GM03348 (cell line): ENCODE data around the gene COMT.
A peak's percentile ranks its signal among the peaks of the same experiment; 100 is the strongest.

Source experiments
- DNase-seq: peaks from one replicate; pipeline ENCODE4 v3.0.0; 2012; ENCODE audit warnings: low spot score

The COMT gene

GRCh38 chr22:19983741-19984140 lies 42.2 kb downstream of the COMT start:
- DNase-seq, result no peak

DNA sequence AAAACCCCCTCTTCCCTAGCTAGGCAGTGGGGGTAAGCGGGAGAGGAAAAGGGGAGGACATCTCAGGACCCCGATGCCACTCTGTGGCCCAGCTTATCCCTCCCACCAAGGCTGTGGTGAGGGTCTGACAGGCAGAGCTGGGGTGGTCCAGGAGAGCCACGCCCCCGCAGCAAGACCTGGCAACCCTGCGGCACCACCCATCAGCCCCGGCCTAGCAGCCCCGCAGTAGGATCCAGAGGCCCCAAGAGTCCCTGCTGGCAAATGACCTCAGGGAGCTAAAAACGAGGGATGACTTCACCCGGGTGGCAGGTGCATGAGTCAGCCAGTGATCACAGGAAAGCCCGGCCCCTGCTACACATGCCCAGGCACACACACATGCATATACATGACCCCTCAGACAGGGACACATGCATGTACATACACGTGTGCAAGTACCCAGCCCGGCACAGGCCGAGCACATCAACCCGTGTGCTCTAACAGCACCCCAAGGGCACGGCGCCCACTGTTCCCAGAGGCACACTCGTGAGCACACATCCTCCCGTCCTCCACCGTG lies 42.7 kb downstream of the COMT start:
- DNase-seq, result peak; percentile 80

GRCh38 chr22:19984851-19985811 lies 43.6 kb downstream of the COMT start:
- DNase-seq, result no peak

- no peak for DNase-seq
Measured at GRCh38 chr22:19986011-19986409, 44.4 kb downstream of the COMT start.

GRCh38 chr22:19986410-19987341 lies 45.1 kb downstream of the COMT start:
- peak; percentile 98 for DNase-seq

DNA sequence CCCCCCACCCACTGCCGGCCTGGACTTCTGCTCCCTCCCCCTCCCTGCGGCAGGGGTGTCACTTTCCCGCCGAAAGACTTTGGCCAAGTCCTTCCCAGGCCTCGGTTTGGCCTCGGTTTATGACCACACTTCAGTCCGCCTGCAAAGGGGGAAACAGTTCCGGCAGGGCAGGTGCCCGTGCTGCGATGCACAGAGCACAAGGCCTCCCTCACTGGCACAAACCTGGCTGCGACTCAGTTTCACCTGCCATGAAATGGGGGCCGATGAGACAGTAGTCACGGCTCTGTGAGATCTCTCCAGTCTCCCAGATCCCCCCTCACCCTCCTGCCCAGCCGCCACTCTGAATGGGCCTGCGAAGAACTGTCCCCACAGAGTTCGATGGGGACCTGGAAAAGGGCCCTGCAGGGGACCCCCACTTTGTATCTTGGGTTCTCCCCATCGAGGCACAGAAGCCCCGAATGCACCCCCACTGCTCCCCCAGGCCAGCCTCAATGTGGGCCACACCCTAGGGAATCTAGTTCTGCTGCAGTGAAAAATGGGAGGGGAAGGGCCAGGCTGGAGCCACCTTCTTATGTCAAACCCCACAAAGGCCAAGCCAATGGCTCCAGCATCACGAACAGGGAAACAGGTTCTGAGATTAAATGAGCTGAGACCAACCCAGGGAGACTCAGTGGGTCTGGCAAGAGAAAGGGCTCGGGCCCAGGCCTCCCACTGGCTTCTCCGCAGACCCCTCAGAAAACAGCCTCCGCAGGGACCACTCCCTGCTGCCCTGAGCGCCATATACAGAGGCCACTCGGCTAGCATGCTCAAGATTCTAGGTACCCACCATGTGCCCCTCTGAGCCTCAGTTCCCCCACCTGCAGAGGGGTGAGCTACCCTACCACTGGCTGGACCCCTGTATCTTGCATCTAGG lies 46.1 kb downstream of the COMT start:
- no peak for DNase-seq

DNA sequence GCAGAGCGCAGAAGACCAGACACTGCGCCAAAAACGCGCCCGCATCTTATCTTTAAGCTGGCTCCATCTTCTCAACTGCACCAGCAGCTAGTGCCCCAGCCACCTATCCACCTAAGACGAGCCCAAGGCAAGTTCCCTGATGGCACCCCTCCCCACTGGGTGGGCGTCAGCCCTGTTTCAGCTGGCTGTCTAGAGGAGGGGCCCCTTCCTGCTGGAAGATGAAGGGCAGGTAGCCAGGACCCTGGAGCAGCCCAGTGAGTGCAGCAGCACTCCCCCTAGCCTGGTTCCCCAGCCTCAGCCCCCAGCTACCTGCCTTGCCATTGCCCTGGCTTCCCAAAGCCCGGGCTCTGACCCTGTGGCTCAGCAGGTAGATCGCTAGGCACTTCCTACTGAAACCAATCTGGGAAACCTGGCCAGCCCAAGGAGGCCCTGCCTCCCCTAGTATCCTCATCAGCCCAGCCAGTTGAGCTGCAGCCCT lies 46.8 kb downstream of the COMT start:
- no peak for DNase-seq

DNA sequence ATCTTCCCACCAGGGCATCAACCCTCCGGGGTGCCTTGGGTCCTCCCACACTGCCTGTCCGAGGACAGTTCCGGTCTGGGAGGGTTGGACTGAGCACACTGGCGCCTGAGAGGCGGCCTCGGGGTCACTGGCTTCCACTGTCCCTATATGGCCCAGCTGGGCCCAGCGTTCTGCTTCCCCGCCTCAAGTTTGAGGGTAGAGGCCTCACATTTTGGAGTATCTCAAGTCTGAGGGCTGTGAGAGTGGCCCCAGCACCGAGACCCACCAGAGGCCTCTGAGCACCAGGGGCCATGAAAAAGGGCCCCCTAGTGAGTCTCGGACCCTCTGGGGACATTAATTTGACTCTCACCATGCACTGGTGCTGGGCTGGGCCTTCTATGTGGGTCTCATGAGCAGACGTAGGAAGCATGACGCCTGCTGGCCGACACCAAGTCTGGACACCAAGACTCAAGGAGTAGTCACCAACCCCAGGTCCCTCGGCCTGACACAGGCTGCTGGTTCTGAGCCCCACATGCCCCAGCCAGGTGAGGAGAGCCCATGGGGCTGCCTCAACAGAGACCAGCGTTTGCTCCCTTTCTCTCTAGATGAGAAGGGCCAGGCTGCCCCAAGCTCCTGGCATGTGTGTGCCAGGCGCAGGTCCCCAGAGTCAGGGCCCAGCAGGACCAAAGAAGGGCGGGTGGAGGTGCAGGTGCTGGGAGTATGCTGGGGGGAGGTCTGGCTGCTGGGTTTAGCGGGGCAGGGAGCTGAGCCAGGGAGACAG lies 47.6 kb downstream of the COMT start:
- DNase-seq, result no peak

DNA sequence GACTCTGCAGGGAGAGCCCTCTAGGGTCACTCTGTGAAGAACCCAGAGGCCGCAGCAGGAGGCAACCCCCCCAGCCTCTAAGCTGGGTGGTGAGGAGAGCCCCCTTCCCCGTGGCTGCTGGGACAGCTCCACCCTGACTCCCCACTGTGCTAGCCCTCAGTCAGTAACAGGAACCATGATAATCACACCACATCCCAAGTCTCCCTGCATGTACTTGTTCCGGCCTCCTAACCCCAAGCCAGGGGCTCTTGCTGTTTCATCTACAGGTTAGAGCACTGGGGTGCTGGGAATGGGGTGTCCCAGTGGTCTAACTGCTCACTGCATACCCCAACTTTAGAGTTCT lies 48.1 kb downstream of the COMT start:
- DNase-seq, result no peak

DNA sequence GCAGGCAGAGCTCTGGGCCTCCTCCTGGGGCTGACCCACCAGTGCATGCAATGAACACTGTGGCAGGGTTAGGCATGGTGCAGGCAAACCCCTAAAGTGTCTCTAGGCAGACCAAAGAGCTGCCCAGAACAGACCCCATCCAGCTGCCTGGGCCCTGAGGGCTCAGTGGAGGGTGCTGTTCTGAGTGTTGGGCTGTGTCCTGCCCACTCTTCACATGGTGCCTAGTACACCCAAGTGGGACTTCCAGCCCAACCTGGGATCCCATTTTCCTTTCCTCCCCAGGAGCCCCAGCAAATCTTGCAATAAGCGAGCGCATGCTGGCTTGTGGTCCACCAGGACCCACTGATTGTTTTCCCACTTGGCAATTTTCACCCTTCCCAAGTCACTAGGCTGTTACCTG lies 48.6 kb downstream of the COMT start:
- no peak for DNase-seq

- no peak for DNase-seq
Measured at GRCh38 chr22:19990609-19991394, 49.2 kb downstream of the COMT start.

- no peak for DNase-seq
Measured at GRCh38 chr22:19991395-19991644, 49.7 kb downstream of the COMT start.

DNA sequence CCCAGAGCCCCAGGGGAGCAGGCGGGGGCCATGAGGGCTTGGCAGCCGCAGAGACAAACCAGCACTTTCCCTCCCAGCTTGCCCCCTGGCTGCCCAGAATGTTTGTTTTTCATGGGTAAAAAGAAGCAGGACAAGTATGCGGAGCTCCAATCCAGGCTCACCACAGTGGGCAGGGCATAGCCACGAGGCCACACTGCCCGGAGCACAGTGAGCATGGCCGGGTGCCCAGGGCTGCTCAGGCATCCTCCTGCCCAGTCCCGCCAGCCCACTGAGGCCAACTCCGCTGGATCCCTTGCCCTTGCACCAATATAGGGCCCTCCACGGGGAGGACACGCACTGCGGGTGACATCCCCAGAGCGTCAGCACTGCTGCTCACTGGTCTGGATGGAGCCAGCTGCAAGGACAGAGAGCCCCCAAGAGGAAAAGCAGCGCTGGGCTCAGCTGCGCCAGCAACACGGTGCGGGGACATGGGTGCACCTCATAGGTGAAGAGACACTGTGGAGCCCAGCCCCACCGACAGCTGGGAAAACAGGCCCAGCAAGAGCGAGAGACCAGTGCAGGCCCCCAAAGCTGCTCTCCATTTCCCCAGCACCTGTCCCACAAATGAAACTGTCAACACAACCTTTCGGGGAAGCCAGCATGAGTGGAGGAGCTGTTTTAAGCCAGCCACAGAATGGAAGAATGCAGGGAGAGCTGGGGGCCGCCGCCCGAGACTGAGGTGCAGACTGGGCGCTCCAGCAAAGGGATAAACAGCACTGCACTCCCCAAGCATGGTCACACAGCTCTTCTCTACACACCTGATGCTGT lies 50.3 kb downstream of the COMT start:
- no peak for DNase-seq

DNA sequence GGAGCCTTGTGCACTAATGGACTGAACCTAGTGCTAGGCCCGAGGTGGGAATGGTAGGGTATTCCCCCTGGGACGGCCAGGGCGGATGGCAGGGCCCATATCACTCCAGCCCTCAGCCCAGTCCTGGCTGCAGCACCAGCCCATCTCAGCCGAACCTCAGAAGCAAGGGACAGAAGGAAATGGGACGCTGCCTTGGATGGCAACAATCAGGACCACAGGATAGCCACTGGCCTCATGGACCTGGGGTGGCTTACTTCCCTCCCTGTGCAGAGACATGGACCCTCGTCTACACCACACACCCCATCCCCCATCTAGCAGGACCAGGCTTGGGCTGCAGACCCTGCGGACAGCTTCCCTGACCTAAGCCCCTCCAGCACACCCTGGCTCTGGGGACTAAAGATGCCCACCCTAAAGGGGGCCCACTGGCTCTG lies 50.9 kb downstream of the COMT start:
- no peak for DNase-seq

- DNase-seq, result no peak
Measured at GRCh38 chr22:19992921-19993355, 51.4 kb downstream of the COMT start.

DNA sequence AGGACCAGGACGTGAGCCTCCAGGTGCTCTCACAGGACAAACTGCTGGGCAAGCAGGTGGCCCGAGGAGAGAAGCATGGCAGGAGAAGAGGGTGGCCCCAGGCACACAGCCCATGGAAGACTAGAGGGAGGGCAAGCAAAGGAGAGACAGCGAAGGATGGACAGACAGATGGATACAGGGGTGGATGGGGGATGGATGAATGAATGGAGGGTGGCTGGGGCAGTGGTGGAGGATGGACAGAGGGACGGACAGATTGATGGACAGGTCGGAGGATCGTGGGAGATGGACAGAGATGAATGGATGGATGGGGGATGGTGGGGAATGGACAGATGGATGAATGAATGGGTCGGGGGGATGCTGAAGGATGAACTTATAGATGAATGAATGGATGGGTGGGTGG lies 52.4 kb downstream of the COMT start:
- no peak for DNase-seq

- no peak for DNase-seq
Measured at GRCh38 chr22:19994851-19995610, 53.5 kb downstream of the COMT start.

- peak; percentile 65 for DNase-seq
Measured at GRCh38 chr22:19995611-19996339, 54.2 kb downstream of the COMT start.
